ENCODE data around the gene CCDC77.

DNA sequence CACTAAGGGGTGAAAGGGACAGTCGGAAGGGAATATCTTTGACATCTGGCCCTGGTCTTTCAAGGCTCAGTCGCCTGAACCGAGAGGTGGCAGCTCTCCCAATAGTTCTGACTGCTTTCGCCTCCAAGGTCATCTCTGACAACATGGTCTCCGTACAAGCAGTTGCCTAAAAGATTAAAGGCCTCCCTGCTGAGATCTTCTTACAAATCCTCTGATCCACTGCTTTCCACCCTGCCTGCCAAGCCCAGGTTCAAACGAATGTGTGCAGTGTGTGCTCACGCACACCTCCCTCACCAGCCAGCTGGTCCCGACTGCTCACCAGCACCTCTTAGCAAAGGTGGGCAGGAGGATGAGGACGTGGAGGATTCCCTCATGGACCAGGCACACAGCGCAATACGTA lies 68.7 kb downstream of the CCDC77 start:
- TF ChIP-seq, protein P1, sequence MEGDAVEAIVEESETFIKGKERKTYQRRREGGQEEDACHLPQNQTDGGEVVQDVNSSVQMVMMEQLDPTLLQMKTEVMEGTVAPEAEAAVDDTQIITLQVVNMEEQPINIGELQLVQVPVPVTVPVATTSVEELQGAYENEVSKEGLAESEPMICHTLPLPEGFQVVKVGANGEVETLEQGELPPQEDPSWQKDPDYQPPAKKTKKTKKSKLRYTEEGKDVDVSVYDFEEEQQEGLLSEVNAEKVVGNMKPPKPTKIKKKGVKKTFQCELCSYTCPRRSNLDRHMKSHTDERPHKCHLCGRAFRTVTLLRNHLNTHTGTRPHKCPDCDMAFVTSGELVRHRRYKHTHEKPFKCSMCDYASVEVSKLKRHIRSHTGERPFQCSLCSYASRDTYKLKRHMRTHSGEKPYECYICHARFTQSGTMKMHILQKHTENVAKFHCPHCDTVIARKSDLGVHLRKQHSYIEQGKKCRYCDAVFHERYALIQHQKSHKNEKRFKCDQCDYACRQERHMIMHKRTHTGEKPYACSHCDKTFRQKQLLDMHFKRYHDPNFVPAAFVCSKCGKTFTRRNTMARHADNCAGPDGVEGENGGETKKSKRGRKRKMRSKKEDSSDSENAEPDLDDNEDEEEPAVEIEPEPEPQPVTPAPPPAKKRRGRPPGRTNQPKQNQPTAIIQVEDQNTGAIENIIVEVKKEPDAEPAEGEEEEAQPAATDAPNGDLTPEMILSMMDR (IDR thresholded peaks at IDR 0.05), result no peak
- no peak for TF ChIP-seq EP300 (IDR thresholded peaks at IDR 0.05)
- no peak for TF ChIP-seq POLR2AphosphoS5 (IDR thresholded peaks at IDR 0.05)

Data from stomach (tissue), 4 donors.